AG09319 (cell line): Measurements from ENCODE around the gene LYPD1.

Source experiments
- DNase-seq: peaks from one replicate; pipeline ENCODE4 v3.0.0-alpha.2; 2010; ENCODE audit warnings: low read depth; ENCODE audit errors: extremely low read depth
- TF ChIP-seq, protein P1 (sequence below): IDR thresholded peaks from 2 replicates; pipeline ENCODE4 v1.5.1; 2011; ENCODE audit warnings: low read depth, mild to moderate bottlenecking, inconsistent platforms, low read length, moderate library complexity

LYPD1 gene

DNA sequence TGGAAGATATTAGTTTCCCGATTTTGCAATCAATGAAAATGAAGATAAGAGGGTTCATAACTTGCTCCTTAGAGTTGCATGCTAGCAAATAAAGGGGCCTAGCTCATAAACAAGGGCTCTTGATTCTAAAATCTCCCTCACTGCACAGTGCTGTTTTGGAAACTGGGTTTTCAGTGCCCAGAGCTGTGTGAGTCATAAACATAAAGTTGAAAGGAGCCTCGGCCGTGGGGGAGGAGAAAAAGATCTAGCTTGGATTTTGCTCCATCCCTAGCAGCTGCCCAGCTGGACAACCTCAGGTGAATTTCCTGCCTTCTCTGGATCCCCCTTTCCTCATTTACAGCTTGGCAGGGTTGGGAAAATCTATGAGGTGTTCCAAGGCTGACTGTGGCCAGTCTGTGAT lies 42.5 kb downstream of the LYPD1 start:
- TF ChIP-seq, protein P1, sequence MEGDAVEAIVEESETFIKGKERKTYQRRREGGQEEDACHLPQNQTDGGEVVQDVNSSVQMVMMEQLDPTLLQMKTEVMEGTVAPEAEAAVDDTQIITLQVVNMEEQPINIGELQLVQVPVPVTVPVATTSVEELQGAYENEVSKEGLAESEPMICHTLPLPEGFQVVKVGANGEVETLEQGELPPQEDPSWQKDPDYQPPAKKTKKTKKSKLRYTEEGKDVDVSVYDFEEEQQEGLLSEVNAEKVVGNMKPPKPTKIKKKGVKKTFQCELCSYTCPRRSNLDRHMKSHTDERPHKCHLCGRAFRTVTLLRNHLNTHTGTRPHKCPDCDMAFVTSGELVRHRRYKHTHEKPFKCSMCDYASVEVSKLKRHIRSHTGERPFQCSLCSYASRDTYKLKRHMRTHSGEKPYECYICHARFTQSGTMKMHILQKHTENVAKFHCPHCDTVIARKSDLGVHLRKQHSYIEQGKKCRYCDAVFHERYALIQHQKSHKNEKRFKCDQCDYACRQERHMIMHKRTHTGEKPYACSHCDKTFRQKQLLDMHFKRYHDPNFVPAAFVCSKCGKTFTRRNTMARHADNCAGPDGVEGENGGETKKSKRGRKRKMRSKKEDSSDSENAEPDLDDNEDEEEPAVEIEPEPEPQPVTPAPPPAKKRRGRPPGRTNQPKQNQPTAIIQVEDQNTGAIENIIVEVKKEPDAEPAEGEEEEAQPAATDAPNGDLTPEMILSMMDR: no peak
- DNase-seq: no peak

DNA sequence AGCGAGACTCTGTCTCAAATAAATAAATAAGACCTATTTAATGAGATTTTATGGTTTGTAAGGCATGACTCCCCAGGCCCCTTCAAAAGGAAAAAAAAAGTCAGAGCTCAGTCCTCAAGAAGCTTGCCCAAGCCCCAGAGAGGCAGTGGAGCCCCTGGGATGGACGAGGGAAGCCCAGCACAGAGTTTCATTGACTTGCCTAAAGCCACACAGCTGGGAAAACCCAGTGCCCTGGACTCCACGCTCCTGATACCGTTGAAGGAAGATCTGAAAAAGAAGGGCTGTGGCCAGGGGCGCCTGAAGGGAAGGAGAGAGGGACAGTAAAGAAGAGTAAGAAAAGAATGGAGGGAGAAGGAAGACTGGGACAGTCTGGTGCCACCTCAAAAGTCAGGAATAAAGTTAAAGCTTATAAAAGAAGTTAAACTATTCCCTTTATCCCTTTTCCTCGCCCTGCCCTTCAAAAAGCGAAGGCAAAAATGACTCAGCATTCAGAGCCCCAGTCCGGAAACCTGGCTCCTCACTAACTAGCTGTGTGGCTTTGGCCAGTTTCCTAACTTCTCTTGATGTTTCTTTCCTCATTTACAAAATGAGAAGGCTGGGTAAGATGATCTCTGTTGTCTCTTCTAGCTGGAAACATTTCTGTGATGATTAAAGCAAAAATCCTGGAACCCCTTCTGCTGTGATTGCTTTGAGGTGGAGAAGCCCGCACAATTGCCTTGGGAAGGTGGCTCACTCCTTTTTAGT lies 46.7 kb downstream of the LYPD1 start:
- DNase-seq: peak; percentile 64
- TF ChIP-seq, protein P1: no peak

DNA sequence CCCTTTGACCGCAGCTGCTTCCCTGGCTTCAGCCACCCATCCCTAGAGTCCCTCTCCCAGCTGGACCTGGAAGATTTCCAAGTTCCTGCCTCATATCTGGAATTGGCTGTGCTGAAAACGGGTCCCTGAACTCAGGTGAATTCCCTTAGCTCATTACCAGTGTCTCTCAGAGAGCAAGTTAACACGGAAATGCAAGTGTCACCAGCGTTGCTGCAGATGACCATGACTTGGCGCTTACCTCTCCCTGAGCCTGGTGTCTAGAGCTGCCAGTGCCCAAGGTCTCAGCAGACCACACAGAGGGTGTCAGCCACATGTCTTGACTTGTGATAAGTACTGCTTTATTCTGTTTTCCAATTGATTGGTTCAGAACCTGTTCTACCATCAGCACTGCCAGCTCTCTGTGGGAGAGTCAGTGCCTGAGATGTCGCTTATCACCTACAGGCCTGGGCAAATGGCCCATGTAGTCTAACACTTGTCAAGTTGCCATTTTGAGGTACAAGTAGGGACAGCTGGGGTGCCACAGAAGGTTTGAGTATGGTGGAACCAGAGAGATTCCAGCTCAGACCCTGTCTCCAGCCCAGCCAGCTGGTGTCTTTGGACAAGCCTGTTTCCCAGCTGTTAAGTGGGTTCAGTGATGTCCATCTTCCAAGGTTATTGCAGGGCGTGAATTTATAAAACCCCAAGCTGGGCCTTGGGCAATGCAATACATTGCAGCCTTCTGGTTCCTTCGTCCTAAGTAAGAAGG lies 48.7 kb downstream of the LYPD1 start:
- TF ChIP-seq, protein P1: no peak
- DNase-seq: no peak

DNA sequence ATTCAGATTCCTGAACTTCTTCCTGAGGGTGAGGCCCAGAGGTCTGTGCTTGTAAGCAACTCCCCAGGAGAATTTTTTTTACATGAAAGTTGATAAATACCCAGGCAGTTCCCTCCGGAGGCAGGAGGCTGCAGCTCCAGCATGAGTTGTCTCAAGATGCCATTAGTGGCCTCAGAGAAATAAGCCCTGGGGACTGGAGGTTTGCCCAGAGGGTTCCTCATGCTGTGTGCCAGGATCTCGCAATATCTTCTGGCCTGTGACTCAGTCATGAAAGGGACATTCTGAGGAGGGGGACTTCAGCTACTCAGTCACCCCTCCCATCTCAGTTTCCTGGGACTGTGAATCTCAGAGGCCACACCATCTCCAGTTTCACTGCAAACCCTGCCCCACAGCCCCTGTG lies 49.9 kb downstream of the LYPD1 start:
- TF ChIP-seq, protein P1: no peak
- DNase-seq: no peak

DNA sequence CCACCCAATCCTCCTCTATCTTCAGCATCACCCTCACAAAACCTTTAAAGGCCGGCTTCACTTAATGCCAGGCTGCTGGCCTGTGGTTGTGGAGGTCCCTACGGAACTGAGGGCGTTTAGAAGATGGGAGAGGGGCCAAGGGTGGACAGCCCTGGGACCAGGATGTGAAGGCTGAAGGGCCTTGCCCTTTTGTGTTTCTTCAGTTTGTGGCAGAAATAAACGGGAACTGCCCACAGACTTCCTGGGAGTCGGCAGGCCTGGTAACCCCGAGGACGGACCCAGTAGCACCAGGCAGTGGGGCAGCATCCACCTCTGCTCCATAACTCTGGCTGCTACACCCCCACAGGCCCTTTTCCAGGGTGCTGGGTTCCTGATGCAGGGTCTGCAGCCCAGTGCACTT lies 51.3 kb downstream of the LYPD1 start:
- TF ChIP-seq, protein P1: no peak
- DNase-seq: no peak

DNA sequence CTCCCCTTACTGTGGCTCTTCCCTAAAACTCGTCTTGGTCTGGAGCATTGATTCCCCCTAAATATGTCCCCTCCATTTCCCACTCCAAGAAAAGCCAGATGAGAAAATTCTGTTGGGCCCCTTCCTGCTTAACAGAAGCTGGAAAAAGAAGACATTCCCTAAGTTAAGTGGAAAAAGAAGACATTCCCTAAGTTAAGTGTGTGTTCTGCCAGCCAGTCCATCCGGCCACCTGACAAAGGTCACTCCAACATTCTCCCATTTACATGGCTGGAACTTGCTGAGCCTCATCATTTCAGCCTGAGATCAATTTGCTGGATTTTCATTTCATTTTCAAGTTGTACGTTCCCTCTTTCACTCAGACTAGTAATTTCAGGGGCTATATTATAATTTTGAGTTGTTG lies 52.0 kb downstream of the LYPD1 start:
- DNase-seq: no peak
- TF ChIP-seq, protein P1: no peak

DNA sequence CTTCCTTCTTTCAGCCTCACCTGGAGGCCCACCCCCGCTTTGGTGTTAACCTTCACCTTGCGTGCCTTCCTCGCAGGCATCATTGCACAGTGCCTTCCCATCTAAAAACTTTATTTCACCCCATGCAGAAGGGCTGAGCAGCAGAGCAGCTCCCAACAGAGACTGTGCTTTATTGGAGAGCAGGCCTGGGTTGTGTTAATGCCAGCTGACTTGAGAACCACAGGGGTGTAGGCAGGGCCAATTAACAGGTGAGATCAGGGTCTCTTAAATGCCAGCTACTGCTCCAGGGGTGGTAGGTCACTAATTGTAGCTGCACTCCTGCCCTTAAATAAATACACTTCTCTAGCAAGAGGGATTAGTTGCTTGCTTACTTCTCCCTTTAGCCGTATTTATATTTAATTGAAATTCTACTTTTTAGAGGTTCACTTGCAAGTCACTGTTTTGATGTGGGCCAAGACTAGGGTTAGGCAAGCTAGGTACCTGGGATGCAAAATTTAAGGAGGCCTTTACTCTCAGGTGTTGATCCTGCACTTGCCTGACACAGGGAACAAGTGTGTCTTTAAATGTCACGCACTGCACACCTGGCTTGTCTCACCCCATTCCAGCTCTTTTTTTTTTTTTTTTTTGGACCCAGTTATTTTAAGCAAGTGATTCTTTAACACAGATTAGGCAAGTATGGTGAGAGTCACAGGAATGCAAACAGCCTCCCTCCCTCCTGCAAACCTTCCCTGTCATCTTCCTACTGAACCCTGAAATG lies 54.5 kb downstream of the LYPD1 start:
- TF ChIP-seq, protein P1: no peak
- no peak for DNase-seq
